Stimulated activated CD4-positive, alpha-beta T cell treated with anti-CD3 and anti-CD28 coated beads, Interleukin-4, amount 100 ng/mL, for 1 hour (primary cell): Measurements from ENCODE around the gene SLC25A5.

Experiments used
- DNase-seq: peaks from one replicate; pipeline ENCODE4 v3.0.0-alpha.2; 2020

The SLC25A5 gene

GRCh38 chrX:119512146-119512800 lies 44.0 kb downstream of the SLC25A5 start:
- DNase-seq = no peak

GRCh38 chrX:119516157-119516702 lies 48.0 kb downstream of the SLC25A5 start:
- no peak for DNase-seq

- no peak for DNase-seq
Measured at GRCh38 chrX:119518371-119518770, 50.1 kb downstream of the SLC25A5 start.
